GM12878 (cell line): ENCODE measurements around the gene ATL1. TPM values are rescaled to one million over a fixed set of nuclear protein-coding genes. Genes with fewer than 3 reads are reported as not detected.

Experiments
- ATAC-seq: fragments of 200-7000 bp; cut with Tn5 transposase; 3 replicates; pipeline ENCODE4 v1.9.1; 2020; ENCODE audit warnings: mild to moderate bottlenecking, moderate library complexity
- BruUV-seq: library from RNA; stranded (reverse); fragments of 400-500 nt; replicated peaks from 2 replicates; lab custom pipeline; 2021; lab: Mats Ljungman, UMichigan
- CTCF ChIA-PET: fragments of 300-600 bp; sonication (Branson Sonifier 250); formaldehyde crosslinking; extraction: SDS; loops from one replicate; lab custom pipeline; 2021; ENCODE audit warnings: inconsistent platforms; lab: Yijun Ruan, JAX
- POLR2A ChIA-PET: fragments of 350-600 bp; formaldehyde crosslinking; extraction: SDS; loops from one replicate; lab custom pipeline; 2021; ENCODE audit warnings: inconsistent platforms; lab: Charles Lee
- RAD21 ChIA-PET: fragments of 300-600 bp; sonication (Branson Sonifier 250); formaldehyde crosslinking; loops from one replicate; lab custom pipeline; 2023; ENCODE audit warnings: antibody characterized with exemption; ENCODE audit not compliant: unreplicated experiment; lab: Charles Lee
- SMC1A ChIA-PET: fragments of 300-600 bp; sonication (Branson Sonifier 250); formaldehyde crosslinking; loops from one replicate; lab custom pipeline; 2023; ENCODE audit not compliant: unreplicated experiment, uncharacterized antibody; lab: Charles Lee
- DNase-seq: peaks from one replicate; pipeline ENCODE4 v3.0.0-alpha.2; 2011; ENCODE audit warnings: low read depth, low spot score
- FAIRE-seq: peaks from 3 replicates; lab custom pipeline; 2011; peaks lifted over from hg19 to GRCh38; lab: Jason Lieb, UNC
- H2AFZ ChIP-seq: 2 replicates; pipeline ENCODE4 v1.6.0; 2011; ENCODE audit warnings: low read depth, low read length, control low read depth; ENCODE audit not compliant: control insufficient read depth
- H3K27ac ChIP-seq: 2 replicates; pipeline ENCODE4 v1.5.1; 2011; ENCODE audit warnings: control low read depth; ENCODE audit not compliant: control insufficient read depth, insufficient read depth
- H3K27me3 ChIP-seq, 2 experiments: replicated peaks in 1 of 2; 2 replicates each; pipeline versions ENCODE4 v1.6.0 to v1.6.1; 2011; ENCODE audit warnings: low read length in 1 of 2; ENCODE audit not compliant: control insufficient read depth in 2 of 2, insufficient read depth in 2 of 2
- H3K36me3 ChIP-seq, 2 experiments: 2 replicates each; pipeline ENCODE4 v1.5.1; 2011; ENCODE audit warnings: low read length in 1 of 2; ENCODE audit not compliant: control insufficient read depth in 2 of 2, insufficient read depth in 2 of 2
- H3K4me1 ChIP-seq: 2 replicates; pipeline ENCODE4 v1.6.1; 2011; ENCODE audit warnings: mild to moderate bottlenecking, low read length, moderate library complexity, mixed read lengths; ENCODE audit not compliant: control insufficient read depth, insufficient read depth
- H3K4me2 ChIP-seq: 2 replicates; pipeline ENCODE4 v1.6.0; 2011; ENCODE audit warnings: control low read depth; ENCODE audit not compliant: control insufficient read depth, insufficient read depth
- H3K4me3 ChIP-seq: fragments of 200-600 bp; sonication (generic); 2 replicates; pipeline ENCODE4 v1.5.1; 2016
- H3K79me2 ChIP-seq: 2 replicates; pipeline ENCODE4 v1.6.0; 2011; ENCODE audit warnings: low read length; ENCODE audit not compliant: control insufficient read depth, insufficient read depth
- H3K9ac ChIP-seq: 2 replicates; pipeline ENCODE4 v1.8.0; 2011; ENCODE audit warnings: low read length, control low read depth, mixed read lengths; ENCODE audit not compliant: control insufficient read depth, insufficient read depth
- H3K9me3 ChIP-seq: replicated peaks from 3 replicates; pipeline ENCODE4 v1.5.1; 2011; ENCODE audit warnings: mild to moderate bottlenecking, low read length; ENCODE audit not compliant: control insufficient read depth, insufficient read depth
- H4K20me1 ChIP-seq: 2 replicates; pipeline ENCODE4 v1.6.0; 2011; ENCODE audit not compliant: control insufficient read depth, insufficient read depth
- BCLAF1 ChIP-seq: fragments of 450-650 bp; IDR thresholded peaks from 2 replicates; pipeline ENCODE4 v1.6.1; 2017; ENCODE audit warnings: antibody characterized with exemption, mild to moderate bottlenecking, moderate library complexity
- IKZF2 ChIP-seq, 2 experiments: fragments of 450-650 bp; IDR thresholded peaks; 2 replicates each; pipeline ENCODE4 v1.6.1; 2017; ENCODE audit warnings: mild to moderate bottlenecking in 2 of 2, moderate library complexity in 2 of 2
- KDM1A ChIP-seq: fragments of 200-600 bp; sonication (generic); IDR thresholded peaks from 2 replicates; pipeline ENCODE4 v1.6.1; 2016; ENCODE audit warnings: borderline replicate concordance
- MXI1 ChIP-seq: fragments of 150-350 bp; IDR thresholded peaks from 2 replicates; pipeline ENCODE4 v1.6.1; 2011; ENCODE audit warnings: low read depth, mild to moderate bottlenecking, inconsistent platforms, low read length, improper control_type of control experiment
- PAX5 ChIP-seq: IDR thresholded peaks from 2 replicates; pipeline ENCODE4 v1.6.1; 2011; ENCODE audit warnings: low read depth, low read length, borderline replicate concordance
- SREBF2 ChIP-seq: IDR thresholded peaks from 2 replicates; pipeline ENCODE4 v1.6.1; 2012; ENCODE audit warnings: mild to moderate bottlenecking, low read length
- ZBTB33 ChIP-seq: fragments of 450-650 bp; IDR thresholded peaks from 2 replicates; pipeline ENCODE4 v1.6.1; 2017; ENCODE audit warnings: mild to moderate bottlenecking
- WGBS: methylation state at CpG from one replicate; pipeline ENCODE4 v1.1.6; 2016; ENCODE audit warnings: low lambda C conversion rate; ENCODE audit not compliant: insufficient replicate concordance, insufficient coverage; ENCODE audit errors: missing lambda C conversion rate; 5-methylcytosine and 5-hydroxymethylcytosine counted together
- in situ Hi-C: fragments of 300-500 bp; cut with MboI; formaldehyde crosslinking; loops from 9 replicates; pipeline ENCODE4 v1.14.3; 2018; ENCODE audit warnings: mixed read lengths
- intact Hi-C: fragments of 100-400 bp; cut with micrococcal nuclease; formaldehyde crosslinking; loops from one replicate; pipeline ENCODE4 v1.14.2; 2022; ENCODE audit not compliant: unreplicated experiment
- polyA plus RNA-seq, 11 experiments: library from polyadenylated mRNA; depleted of rRNA in 4 of 11; unstranded in 6 of 11; stranded (reverse) in 5 of 11; fragments of >200 nt; fragmentation: Nextera tagmentation in 4 of 11; fragmentation: Illumina TruSeq in 1 of 11; extraction: Ambion mirVana in 4 of 11; extraction: Trizol in 1 of 11; gene quantifications; 1 replicate in 1 of 11; 2 replicates in 10 of 11; pipeline versions ENCODE4 v1.2.1 to v1.2.3, GENCODE V29; 2011 to 2016; ENCODE audit warnings: inconsistent platforms in 2 of 11, missing spikeins in 2 of 11, low read depth in 1 of 11
- total RNA-seq, 4 experiments: library from RNA; depleted of rRNA in 3 of 4; stranded (reverse); fragments of >200 nt in 3 of 4; fragmentation: Illumina TruSeq in 1 of 4; extraction: Trizol in 1 of 4; gene quantifications; 2 replicates each; pipeline versions ENCODE4 v1.2.1 to v1.2.3, GENCODE V29; 2013 to 2021
- TF ChIP-seq, protein P1 (sequence below): IDR thresholded peaks from 2 replicates; pipeline ENCODE4 v1.6.1; 2012; ENCODE audit warnings: improper control_type of control experiment, low read depth, low read length; ENCODE audit not compliant: insufficient replicate concordance
- TF ChIP-seq, protein P2 (sequence below): fragments of 450-650 bp; IDR thresholded peaks from 2 replicates; pipeline ENCODE4 v1.6.1; 2017; ENCODE audit warnings: mild to moderate bottlenecking, low read depth, inconsistent platforms; ENCODE audit not compliant: poor library complexity, severe bottlenecking

The ATL1 gene
- total and polyA plus RNA-seq, 10 of the 15 experiments (the other 5 are each of a cell fraction or from before 2014, with no cell fraction given), result 0.11 to 1.2 (median 0.58) TPM; not detected in 1

GRCh38 chr14:50612806-50613205 is 52.9 kb downstream of the ATL1 start (continued):
- TF ChIP-seq ZBTB33, result no peak
- TF ChIP-seq BCLAF1, result no peak
- no peak for TF ChIP-seq MXI1
- no peak for TF ChIP-seq SREBF2

GRCh38 chr14:50615056-50615455 is 55.1 kb downstream of the ATL1 start:
- FAIRE-seq (no peak), ATAC-seq (no peak), DNase-seq (no peak)
- no peak overlapping the region for H3K9ac ChIP-seq
- no peak overlapping the region for H3K4me3 ChIP-seq
- ChIA-PET POLR2A (interaction anchor here (1.8 kb wide), 1 partner anchor 10 kb away, joined by 4 read pairs; no protein-coding TSS in a partner anchor), CTCF (interaction anchor here (1.4 to 3.9 kb wide), 6 partner anchors 10 to 245 kb away, joined by 5 to 45 read pairs (median 12); no protein-coding TSS in a partner anchor), RAD21 (interaction anchor here (1.2 to 3.4 kb wide), 3 partner anchors 15 to 161 kb away, joined by 4 to 17 read pairs (median 8); no protein-coding TSS in a partner anchor), SMC1A (interaction anchor here (1.0 to 3.3 kb wide), 10 partner anchors 8 to 162 kb away, joined by 3 to 29 read pairs (median 4); no protein-coding TSS in a partner anchor)
- H3K79me2 ChIP-seq, result no peaks in the 10 kb centered on the region
- intact Hi-C loops (loop anchor here (5.0 kb wide), 1 partner anchor 247 kb away; no protein-coding TSS in a partner anchor), in situ Hi-C loops (loop anchor here (25.0 kb wide), 1 partner anchor 247 kb away; the partner anchor contains the start of gene ABHD12B)
- H3K36me3 ChIP-seq, result no peaks in the 10 kb centered on the region
- H3K27ac ChIP-seq, result no peak overlapping the region
- H3K4me1 ChIP-seq, result no peaks in the 10 kb centered on the region
- 45% methylated on average over 4 of the region's 4 CpGs for WGBS
- TF ChIP-seq PAX5 (no peak), KDM1A (no peak), IKZF2 (IDR thresholded peaks at IDR 0.05) (no peak)
- TF ChIP-seq, protein P1, sequence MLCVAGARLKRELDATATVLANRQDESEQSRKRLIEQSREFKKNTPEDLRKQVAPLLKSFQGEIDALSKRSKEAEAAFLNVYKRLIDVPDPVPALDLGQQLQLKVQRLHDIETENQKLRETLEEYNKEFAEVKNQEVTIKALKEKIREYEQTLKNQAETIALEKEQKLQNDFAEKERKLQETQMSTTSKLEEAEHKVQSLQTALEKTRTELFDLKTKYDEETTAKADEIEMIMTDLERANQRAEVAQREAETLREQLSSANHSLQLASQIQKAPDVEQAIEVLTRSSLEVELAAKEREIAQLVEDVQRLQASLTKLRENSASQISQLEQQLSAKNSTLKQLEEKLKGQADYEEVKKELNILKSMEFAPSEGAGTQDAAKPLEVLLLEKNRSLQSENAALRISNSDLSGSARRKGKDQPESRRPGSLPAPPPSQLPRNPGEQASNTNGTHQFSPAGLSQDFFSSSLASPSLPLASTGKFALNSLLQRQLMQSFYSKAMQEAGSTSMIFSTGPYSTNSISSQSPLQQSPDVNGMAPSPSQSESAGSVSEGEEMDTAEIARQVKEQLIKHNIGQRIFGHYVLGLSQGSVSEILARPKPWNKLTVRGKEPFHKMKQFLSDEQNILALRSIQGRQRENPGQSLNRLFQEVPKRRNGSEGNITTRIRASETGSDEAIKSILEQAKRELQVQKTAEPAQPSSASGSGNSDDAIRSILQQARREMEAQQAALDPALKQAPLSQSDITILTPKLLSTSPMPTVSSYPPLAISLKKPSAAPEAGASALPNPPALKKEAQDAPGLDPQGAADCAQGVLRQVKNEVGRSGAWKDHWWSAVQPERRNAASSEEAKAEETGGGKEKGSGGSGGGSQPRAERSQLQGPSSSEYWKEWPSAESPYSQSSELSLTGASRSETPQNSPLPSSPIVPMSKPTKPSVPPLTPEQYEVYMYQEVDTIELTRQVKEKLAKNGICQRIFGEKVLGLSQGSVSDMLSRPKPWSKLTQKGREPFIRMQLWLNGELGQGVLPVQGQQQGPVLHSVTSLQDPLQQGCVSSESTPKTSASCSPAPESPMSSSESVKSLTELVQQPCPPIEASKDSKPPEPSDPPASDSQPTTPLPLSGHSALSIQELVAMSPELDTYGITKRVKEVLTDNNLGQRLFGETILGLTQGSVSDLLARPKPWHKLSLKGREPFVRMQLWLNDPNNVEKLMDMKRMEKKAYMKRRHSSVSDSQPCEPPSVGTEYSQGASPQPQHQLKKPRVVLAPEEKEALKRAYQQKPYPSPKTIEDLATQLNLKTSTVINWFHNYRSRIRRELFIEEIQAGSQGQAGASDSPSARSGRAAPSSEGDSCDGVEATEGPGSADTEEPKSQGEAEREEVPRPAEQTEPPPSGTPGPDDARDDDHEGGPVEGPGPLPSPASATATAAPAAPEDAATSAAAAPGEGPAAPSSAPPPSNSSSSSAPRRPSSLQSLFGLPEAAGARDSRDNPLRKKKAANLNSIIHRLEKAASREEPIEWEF, result no peak
- TF ChIP-seq, protein P2, sequence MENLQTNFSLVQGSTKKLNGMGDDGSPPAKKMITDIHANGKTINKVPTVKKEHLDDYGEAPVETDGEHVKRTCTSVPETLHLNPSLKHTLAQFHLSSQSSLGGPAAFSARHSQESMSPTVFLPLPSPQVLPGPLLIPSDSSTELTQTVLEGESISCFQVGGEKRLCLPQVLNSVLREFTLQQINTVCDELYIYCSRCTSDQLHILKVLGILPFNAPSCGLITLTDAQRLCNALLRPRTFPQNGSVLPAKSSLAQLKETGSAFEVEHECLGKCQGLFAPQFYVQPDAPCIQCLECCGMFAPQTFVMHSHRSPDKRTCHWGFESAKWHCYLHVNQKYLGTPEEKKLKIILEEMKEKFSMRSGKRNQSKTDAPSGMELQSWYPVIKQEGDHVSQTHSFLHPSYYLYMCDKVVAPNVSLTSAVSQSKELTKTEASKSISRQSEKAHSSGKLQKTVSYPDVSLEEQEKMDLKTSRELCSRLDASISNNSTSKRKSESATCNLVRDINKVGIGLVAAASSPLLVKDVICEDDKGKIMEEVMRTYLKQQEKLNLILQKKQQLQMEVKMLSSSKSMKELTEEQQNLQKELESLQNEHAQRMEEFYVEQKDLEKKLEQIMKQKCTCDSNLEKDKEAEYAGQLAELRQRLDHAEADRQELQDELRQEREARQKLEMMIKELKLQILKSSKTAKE, result no peak
- H2AFZ ChIP-seq, result no peak overlapping the region
- no peaks in the 10 kb centered on the region; a peak in 1 of 4 replicates for H3K27me3 ChIP-seq
- H4K20me1 ChIP-seq, result no peaks in the 10 kb centered on the region
- no TSS peak for BruUV-seq
- no peak overlapping the region for H3K4me2 ChIP-seq
- no peaks in the 10 kb centered on the region for H3K9me3 ChIP-seq
